ENCODE measurements around the gene FBXO5.
A peak's percentile ranks its signal among the peaks of the same experiment; 100 is the strongest.
"Not testable (repeated sequence)": the region's sequence is repeated elsewhere in the genome, so short reads cannot be mapped to it uniquely, and the experiment has no call there.

FBXO5 gene

GRCh38 chr6:152982904-152983636 lies at the start of gene FBXO5:
Gene FBXO5, minus strand, starts transcription at chr6:152983041. Its CDS starts 82 bp downstream, at chr6:152982959.
- peak; percentile 95 for DNase-seq

- DNase-seq = no peak
These were observed 49.5 kb upstream of the FBXO5 start for GRCh38 chr6:153032255-153032882.

- no peak for DNase-seq
These were observed 48.6 kb upstream of the FBXO5 start for GRCh38 chr6:153031335-153031955.

- DNase-seq = no peak
These were observed 46.1 kb upstream of the FBXO5 start for GRCh38 chr6:153028963-153029362.

DNA sequence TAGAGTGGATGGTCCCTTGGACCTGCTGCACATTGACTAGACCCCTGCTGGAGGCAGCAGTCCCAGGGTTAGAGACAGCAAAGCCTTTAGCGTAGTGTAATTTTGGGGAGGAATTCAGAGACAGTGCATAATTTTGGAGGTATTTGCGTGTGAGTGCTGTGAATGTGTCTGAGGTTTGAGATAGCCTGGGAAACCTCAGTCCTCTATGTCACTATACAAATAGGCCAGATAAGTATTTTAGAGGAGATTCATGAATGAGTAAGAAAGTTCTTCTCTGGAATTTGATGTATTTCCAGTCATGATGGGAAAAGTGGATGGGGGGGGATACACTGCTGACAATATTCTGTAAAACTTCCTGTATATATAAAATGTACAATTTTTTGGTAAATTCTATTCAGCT lies 45.4 kb upstream of the FBXO5 start:
- DNase-seq = no peak

GRCh38 chr6:153027480-153027879 lies 44.6 kb upstream of the FBXO5 start:
- DNase-seq = no peak

DNA sequence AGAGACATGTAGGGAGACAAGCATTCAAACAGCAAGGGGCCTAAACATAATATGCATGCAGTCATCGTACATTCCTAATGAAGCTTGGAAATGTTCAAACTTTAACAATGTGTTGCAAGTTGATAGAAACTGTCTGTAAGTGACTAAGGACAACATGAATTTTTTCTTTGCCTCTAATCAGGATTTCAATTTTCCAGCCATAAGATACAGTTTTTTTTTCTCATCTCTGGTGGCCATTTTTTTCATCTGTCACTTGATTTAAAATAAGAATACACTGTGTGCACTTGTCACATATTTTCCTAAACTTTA lies 41.8 kb upstream of the FBXO5 start:
- DNase-seq = no peak

- DNase-seq = peak; percentile 31
These were observed 41.3 kb upstream of the FBXO5 start for GRCh38 chr6:153023977-153024708.

DNA sequence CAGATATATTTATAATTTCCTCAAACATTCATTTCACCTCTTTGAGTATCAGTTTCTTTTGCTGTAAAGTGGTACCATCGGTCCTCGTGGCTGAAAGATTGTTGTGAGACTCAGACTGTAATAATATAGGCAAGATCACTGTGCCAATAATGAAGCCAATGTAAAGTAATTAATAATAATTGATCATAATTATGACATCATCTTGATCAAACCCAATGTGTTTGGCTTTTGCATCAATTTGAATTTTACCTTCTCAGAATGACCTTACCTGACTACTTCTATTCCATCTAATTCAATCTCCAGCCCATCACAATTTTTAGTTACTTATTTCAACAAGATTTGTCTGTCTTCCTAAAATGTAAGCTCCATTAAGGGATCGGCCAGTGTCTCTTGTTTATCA lies 35.5 kb upstream of the FBXO5 start:
- DNase-seq = no peak

DNA sequence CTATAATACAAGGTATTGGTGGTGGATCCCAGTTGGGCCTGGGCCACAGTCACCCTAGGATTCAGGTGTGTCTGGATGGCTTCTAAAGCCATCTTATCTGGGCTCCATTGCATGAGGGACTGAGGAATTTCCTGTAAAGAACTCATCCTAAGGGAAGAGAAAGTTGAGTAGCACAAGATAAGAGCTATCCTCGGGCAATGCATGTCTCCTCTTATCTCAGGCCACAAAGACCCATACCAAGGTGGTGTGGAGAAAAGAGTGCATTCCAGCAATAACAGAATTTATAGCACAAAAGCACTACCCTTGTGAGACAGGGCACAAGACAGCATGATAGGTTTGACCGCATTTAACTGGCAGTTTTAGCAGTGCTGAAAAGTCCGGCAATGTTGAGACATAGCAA lies 34.0 kb upstream of the FBXO5 start:
- DNase-seq = peak; percentile 26

DNA sequence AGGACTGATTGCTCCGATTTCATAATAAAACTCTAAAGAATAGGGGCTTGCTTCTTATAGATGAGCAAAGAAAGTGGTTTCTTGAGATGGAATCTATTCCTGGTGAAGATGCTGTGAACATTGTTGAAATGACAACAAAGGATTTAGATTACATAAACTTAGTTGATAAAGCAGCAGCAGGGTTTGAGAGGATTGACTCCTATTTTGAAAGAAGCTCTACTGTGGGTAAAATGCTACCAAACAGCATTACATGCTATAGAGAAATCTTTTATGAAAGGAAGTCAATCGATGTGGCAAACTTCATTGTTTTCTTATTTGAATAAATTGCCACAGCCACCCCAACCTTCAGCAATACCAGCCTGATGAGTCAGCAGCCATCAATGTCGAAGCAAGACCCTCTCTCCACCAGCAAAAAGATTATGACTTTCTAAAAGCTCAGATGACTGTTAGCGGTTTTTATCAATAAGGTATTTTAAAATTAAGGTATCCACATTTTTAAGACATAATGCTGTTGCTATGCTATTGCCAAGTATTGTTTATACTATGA lies 32.3 kb upstream of the FBXO5 start:
- DNase-seq = peak; percentile 3

- no peak for DNase-seq
These were observed 30.6 kb upstream of the FBXO5 start for GRCh38 chr6:153013438-153013837.

DNA sequence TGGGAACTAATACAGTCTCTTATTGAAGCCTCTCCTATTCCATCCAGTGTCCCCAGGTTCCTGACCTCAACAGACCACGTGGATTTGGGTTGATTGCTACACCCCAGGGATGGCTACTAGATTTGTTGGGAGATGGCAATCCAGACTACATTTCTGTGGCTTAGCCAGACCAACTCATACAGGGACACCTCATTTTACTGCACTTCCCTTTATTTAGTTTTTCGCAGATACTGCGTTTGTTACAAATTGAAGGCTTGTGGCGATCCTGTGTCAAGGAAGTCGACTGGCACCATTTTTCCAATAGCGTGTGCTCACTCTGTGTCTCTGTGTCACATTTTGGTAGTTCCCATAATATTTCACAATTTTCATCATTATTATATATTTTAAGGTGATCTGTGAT lies 30.0 kb upstream of the FBXO5 start:
- no peak for DNase-seq

GRCh38 chr6:153003366-153003690 lies 20.5 kb upstream of the FBXO5 start:
- peak; percentile 7 for DNase-seq

GRCh38 chr6:153002613-153003365 lies 19.9 kb upstream of the FBXO5 start, which contains the start of gene MTRF1L:
Gene MTRF1L, minus strand, starts transcription at chr6:153002709. Its CDS starts 24 bp downstream, at chr6:153002685.
- peak; percentile 97 for DNase-seq

DNA sequence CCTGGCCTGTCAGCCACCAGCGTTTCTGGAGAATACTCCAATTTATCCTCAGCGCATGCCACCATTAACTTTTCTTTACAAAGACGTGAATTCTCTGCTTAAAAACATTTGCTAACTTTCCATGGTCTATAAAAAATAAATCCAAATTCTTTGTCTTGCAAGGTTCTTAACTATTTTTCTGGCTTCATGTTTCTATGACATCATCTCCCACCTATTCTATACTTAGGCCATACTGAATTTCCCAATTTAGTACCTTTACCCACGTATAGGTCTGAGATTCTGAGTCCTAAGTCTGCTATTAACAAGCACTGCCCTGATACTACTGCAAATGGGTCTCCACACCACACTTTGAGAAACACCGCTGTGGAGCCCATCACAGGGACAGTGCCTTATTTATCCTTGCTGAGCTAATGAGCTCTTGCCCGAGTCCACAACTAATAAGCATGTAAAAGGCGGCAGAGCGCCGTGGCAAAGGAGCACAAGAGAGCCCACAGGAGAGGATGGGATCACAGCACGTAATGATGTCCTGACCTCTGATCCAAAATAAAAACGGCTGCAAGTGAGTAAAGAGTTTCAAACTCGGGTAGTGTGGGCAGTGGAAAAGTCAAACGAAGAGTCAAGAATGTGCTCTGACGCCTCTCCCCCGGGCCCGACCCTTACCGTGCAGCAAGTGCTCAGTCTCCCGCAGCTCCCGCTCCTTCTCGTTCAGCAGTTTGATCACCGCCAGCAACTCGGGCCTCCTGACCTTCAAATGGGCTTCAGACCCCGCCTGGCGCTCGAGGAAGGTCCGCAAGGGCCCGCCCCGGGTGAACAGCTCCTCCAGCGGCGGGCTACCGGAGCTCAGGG lies 19.1 kb upstream of the FBXO5 start:
- no peak for DNase-seq

- not testable (repeated sequence) for DNase-seq
These were observed 17.9 kb upstream of the FBXO5 start for GRCh38 chr6:153000790-153001189.

- DNase-seq = no peak
These were observed 17.4 kb upstream of the FBXO5 start for GRCh38 chr6:153000243-153000642.

- DNase-seq = not testable (repeated sequence)
These were observed 16.7 kb upstream of the FBXO5 start for GRCh38 chr6:152999538-152999937.

GRCh38 chr6:152993847-152994246 lies 11.0 kb upstream of the FBXO5 start:
- no peak for DNase-seq

DNA sequence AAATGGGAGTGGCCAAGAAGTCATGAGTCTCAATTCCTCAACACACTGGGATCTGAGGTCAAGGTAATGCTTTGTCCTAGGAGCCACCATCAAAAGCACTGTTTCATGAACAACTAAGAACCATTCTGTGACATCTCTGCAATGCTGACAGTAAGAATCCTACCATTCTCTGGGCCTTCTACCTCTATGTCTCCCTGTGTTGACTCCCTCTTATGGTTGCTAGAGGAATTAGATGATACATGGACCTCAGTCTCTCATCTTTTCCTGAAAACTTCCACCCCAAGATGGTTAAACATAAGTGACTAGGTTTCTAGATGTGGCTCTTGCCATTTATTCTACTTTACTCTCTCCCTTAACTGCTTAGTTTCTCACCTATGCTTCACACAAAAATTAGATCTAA lies 10.6 kb upstream of the FBXO5 start:
- DNase-seq = no peak

DNA sequence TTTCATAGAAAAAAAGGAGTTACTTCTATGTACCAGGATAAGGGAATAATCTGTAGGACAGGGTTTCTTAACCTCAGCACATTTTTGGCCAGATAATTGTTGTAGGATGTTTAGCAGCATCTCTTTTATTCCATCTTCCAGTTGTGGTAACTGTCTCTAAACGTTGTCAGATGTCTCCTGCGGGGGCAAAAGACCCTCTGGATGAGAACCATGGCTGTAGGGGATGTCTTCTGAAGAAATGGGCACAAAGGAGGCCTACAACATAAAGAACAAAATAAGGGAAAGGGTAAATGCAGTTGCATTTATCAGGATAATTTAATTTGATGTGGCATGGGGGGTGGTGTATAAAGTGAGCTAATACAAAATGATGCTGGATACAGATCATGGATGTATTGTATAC lies 4.1 kb upstream of the FBXO5 start:
- DNase-seq = no peak
